HepG2 (cell line): ENCODE measurements around the gene AJM1. TPM values are rescaled to one million over a fixed set of nuclear protein-coding genes. Genes with fewer than 3 reads are reported as not detected.

Experiments
- CSRNP1 ChIP-seq: sonication (generic); formaldehyde crosslinking; IDR thresholded peaks from 2 replicates; pipeline ENCODE4 v1.8.1; 2023; ENCODE audit warnings: mild to moderate bottlenecking, missing genetic modification reagents
- HIVEP1 ChIP-seq: sonication (generic); formaldehyde crosslinking; IDR thresholded peaks from 2 replicates; pipeline ENCODE4 v1.4.0; 2020; ENCODE audit warnings: mild to moderate bottlenecking, missing genetic modification reagents
- HNF4A ChIP-seq: sonication (generic); formaldehyde crosslinking; IDR thresholded peaks from 2 replicates; pipeline ENCODE4 v1.4.0; 2020; ENCODE audit warnings: missing genetic modification reagents
- KMT2A ChIP-seq: sonication (generic); formaldehyde crosslinking; IDR thresholded peaks from 2 replicates; pipeline ENCODE4 v1.4.0; 2020; ENCODE audit warnings: missing genetic modification reagents
- MED13 ChIP-seq: sonication (generic); formaldehyde crosslinking; IDR thresholded peaks from 2 replicates; pipeline ENCODE4 v1.5.0; 2020; ENCODE audit warnings: missing genetic modification reagents
- PHF20 ChIP-seq: sonication (generic); formaldehyde crosslinking; IDR thresholded peaks from 2 replicates; pipeline ENCODE4 v1.5.0; 2020; ENCODE audit warnings: mild to moderate bottlenecking, missing genetic modification reagents
- RXRB ChIP-seq: IDR thresholded peaks from 2 replicates; pipeline ENCODE4 v1.6.1; 2016; ENCODE audit warnings: borderline replicate concordance, missing genetic modification reagents, missing compliant biosample characterization
- STAT6 ChIP-seq: sonication (generic); formaldehyde crosslinking; IDR thresholded peaks from 2 replicates; pipeline ENCODE4 v1.4.0; 2020; ENCODE audit warnings: missing genetic modification reagents, mild to moderate bottlenecking, borderline replicate concordance
- TOE1 ChIP-seq: sonication (generic); formaldehyde crosslinking; IDR thresholded peaks from 2 replicates; pipeline ENCODE4 v1.4.0; 2020; ENCODE audit warnings: mild to moderate bottlenecking, missing genetic modification reagents
- ZBTB21 ChIP-seq: sonication (generic); formaldehyde crosslinking; IDR thresholded peaks from 2 replicates; pipeline ENCODE4 v1.4.0; 2020; ENCODE audit warnings: missing genetic modification reagents
- ZC3H13 ChIP-seq: sonication (generic); formaldehyde crosslinking; IDR thresholded peaks from 2 replicates; pipeline ENCODE4 v1.8.1; 2023; ENCODE audit warnings: mild to moderate bottlenecking, missing genetic modification reagents, moderate library complexity
- ZFY ChIP-seq: sonication (generic); formaldehyde crosslinking; IDR thresholded peaks from 2 replicates; pipeline ENCODE4 v1.4.0; 2020; ENCODE audit warnings: missing genetic modification reagents
- ZNF670 ChIP-seq: sonication (generic); formaldehyde crosslinking; IDR thresholded peaks from 2 replicates; pipeline ENCODE4 v1.8.0; 2022; ENCODE audit warnings: mild to moderate bottlenecking, missing genetic modification reagents, borderline replicate concordance
- polyA plus RNA-seq, 8 experiments: library from polyadenylated mRNA; depleted of rRNA in 3 of 8; stranded (reverse) in 7 of 8; unstranded in 1 of 8; fragments of >200 nt; fragmentation: Illumina TruSeq in 4 of 8; extraction: Trizol in 4 of 8; gene quantifications; 2 replicates each; pipeline versions ENCODE4 v1.2.1 to v1.2.3, GENCODE V29; 2011 to 2016; ENCODE audit warnings: low read depth in 4 of 8, missing spikeins in 1 of 8, mixed read lengths in 1 of 8; ENCODE audit not compliant: insufficient read depth in 1 of 8
- total RNA-seq, 5 experiments: library from RNA; depleted of rRNA; stranded (reverse); fragments of >200 nt; fragmentation: Illumina TruSeq; extraction: Trizol; gene quantifications; 2 replicates each; pipeline ENCODE4 v1.2.3, GENCODE V29; 2016; ENCODE audit warnings: low read depth in 1 of 5
- TF ChIP-seq, protein P1 (sequence below): sonication (generic); formaldehyde crosslinking; IDR thresholded peaks from 2 replicates; pipeline ENCODE4 v1.4.0; 2020; ENCODE audit warnings: mild to moderate bottlenecking, missing genetic modification reagents, borderline replicate concordance
- TF ChIP-seq, protein P2 (sequence below): sonication (generic); formaldehyde crosslinking; IDR thresholded peaks from 2 replicates; pipeline ENCODE4 v1.5.1; 2020; ENCODE audit warnings: mild to moderate bottlenecking, moderate library complexity, missing genetic modification reagents
- TF ChIP-seq, protein P3 (sequence below): sonication (generic); formaldehyde crosslinking; IDR thresholded peaks from 2 replicates; pipeline ENCODE4 v1.4.0; 2020; ENCODE audit warnings: missing genetic modification reagents

The AJM1 gene
- total and polyA plus RNA-seq, 2 of the 13 experiments (the other 11 are each of a cell fraction or from before 2014, with no cell fraction given) = 1.1 to 1.2 TPM

DNA sequence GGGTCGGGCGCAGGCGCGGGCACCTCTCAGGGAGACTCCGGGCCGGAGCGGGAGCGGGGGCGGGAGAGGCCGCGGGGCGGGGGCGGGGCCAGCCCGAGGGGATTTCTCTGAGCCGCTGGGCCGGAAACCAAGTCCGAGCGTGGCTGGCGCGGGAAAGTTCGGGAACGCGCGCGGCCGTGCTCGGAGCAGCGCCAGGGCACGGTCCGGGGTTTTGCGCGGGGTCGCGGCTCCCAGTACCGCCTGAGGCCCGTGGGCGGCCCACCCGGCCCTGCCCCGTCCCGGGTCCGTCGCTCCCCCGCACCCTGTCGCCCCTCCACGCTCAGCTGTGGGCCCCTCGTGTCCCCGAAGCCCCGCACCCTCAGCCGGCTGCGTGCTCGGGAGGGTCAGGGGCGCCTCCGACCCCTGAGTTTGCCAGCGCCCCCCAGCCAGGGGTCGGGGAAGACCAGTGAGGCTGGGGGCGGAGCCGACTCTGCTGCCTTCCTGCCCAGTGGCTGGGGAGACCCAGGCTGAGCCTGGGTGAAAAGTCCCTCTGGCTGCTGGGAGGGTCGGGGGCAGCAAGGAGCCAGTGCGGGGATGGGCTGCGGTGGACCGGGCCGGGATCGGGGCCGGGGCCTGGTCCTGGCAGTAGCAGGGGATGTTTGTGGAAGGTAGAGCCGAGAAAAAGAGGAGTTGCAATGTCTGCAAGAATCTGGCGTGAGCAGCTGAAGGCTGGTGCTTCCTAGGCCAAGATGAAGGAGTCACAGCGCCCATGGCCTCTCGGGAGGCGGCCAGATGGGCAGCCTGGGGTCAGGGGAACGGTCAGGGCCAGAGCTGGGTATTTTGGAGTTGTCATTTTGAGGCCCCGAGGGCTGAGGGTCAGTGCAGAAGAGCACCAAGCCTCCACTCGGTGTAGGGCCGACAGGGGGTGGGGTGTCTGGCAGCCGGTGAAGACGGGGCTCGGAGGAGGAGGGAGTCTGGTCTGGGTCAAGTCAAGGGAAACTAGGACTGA is 44.6 kb downstream of the AJM1 start (continued):
- TF ChIP-seq, protein P1, sequence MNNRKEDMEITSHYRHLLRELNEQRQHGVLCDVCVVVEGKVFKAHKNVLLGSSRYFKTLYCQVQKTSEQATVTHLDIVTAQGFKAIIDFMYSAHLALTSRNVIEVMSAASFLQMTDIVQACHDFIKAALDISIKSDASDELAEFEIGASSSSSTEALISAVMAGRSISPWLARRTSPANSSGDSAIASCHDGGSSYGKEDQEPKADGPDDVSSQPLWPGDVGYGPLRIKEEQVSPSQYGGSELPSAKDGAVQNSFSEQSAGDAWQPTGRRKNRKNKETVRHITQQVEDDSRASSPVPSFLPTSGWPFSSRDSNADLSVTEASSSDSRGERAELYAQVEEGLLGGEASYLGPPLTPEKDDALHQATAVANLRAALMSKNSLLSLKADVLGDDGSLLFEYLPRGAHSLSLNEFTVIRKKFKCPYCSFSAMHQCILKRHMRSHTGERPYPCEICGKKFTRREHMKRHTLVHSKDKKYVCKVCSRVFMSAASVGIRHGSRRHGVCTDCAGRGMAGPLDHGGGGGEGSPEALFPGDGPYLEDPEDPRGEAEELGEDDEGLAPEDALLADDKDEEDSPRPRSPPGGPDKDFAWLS (CRISPR knock-in tag) = 0 out of 2 replicates have a peak, but pooled peaks have one; percentile 24
- TF ChIP-seq ZBTB21 = no peak
- TF ChIP-seq RXRB (CRISPR knock-in tag) = 0 out of 2 replicates have a peak, but pooled peaks have one; percentile 9
- no peak for TF ChIP-seq STAT6 (CRISPR knock-in tag)
- peak; percentile 75; the same call in 1 of the 2 replicates for TF ChIP-seq HIVEP1 (CRISPR knock-in tag)
- 0 out of 2 replicates have a peak, but pooled peaks have one; percentile 16 for TF ChIP-seq HNF4A (CRISPR knock-in tag)
- TF ChIP-seq, protein P2, sequence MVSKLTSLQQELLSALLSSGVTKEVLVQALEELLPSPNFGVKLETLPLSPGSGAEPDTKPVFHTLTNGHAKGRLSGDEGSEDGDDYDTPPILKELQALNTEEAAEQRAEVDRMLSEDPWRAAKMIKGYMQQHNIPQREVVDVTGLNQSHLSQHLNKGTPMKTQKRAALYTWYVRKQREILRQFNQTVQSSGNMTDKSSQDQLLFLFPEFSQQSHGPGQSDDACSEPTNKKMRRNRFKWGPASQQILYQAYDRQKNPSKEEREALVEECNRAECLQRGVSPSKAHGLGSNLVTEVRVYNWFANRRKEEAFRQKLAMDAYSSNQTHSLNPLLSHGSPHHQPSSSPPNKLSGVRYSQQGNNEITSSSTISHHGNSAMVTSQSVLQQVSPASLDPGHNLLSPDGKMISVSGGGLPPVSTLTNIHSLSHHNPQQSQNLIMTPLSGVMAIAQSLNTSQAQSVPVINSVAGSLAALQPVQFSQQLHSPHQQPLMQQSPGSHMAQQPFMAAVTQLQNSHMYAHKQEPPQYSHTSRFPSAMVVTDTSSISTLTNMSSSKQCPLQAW = peak; percentile 70; the same call in 1 of the 2 replicates
- peak; percentile 41; the same call in 1 of the 2 replicates for TF ChIP-seq PHF20 (CRISPR knock-in tag)
- TF ChIP-seq, protein P3, sequence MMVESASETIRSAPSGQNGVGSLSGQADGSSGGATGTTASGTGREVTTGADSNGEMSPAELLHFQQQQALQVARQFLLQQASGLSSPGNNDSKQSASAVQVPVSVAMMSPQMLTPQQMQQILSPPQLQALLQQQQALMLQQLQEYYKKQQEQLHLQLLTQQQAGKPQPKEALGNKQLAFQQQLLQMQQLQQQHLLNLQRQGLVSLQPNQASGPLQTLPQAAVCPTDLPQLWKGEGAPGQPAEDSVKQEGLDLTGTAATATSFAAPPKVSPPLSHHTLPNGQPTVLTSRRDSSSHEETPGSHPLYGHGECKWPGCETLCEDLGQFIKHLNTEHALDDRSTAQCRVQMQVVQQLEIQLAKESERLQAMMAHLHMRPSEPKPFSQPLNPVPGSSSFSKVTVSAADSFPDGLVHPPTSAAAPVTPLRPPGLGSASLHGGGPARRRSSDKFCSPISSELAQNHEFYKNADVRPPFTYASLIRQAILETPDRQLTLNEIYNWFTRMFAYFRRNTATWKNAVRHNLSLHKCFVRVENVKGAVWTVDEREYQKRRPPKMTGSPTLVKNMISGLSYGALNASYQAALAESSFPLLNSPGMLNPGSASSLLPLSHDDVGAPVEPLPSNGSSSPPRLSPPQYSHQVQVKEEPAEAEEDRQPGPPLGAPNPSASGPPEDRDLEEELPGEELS (CRISPR knock-in tag) = 0 out of 2 replicates have a peak, but pooled peaks have one; percentile 10
- TF ChIP-seq MED13 (CRISPR knock-in tag) = peak; percentile 59; the same call in 1 of the 2 replicates
- peak; percentile 71 for TF ChIP-seq KMT2A (CRISPR knock-in tag)
- TF ChIP-seq ZNF670 (CRISPR knock-in tag) = 0 out of 2 replicates have a peak, but pooled peaks have one; percentile 14
- peak; percentile 37; the same call in 1 of the 2 replicates for TF ChIP-seq ZFY (CRISPR knock-in tag)
- no peak for TF ChIP-seq TOE1 (CRISPR knock-in tag)
- TF ChIP-seq ZC3H13 = 0 out of 2 replicates have a peak, but pooled peaks have one; percentile 65
- TF ChIP-seq CSRNP1 (CRISPR knock-in tag) = peak; percentile 48; the same call in 1 of the 2 replicates
